ENCODE data around the gene ZNF695. TPM values are rescaled to one million over a fixed set of nuclear protein-coding genes. Genes with fewer than 3 reads are reported as not detected.

The ZNF695 gene
- polyA plus RNA-seq (2012; ENCODE audit: insufficient read length, low read depth) = 6.2 TPM

DNA sequence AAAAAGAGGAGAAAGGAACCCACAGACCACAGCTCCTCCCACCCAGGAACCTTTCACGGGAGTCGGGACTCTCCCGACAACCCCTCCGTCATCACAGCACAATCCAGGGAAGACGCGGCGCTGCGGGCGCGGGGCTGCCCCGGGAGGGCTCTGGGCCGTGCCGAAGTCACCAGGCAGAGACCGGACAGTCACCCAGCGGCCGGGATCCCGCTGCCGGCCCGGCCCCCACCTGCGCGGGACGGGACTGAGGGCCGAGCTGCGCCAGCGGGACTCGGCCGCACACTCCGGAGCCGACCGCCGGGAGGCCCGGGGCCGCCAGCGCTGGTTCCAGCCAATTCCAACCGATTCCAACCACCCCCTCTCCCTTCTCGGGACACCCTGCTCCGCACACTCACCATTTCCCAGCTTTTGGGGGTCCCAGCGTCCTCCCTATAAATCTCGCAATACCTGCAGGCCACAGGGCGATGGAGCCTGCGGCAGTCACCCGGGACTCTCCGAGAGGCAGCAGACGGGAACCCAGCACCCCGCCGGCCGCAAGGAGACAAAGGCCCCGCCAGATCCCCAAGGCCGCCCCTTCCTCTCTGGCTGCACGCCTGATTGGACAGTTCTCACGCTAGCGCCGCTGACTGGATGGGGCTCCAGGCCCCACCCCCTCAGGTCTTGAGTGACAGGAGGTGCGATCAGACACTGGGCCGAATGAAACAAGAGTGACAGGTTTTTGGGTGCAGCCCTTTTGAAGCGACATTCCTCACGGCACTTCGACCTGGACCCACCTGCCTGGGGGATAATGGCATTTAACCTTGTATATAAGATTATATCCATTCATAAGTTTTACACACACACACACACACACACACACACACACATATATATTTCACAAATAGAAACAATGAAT, at the start of gene ZNF695:
Gene ZNF695, minus strand, starts transcription at position 547 of the 895 bp plus-strand sequence. Its CDS starts 149 bp downstream, at position 398.
- TF ChIP-seq, protein P1, sequence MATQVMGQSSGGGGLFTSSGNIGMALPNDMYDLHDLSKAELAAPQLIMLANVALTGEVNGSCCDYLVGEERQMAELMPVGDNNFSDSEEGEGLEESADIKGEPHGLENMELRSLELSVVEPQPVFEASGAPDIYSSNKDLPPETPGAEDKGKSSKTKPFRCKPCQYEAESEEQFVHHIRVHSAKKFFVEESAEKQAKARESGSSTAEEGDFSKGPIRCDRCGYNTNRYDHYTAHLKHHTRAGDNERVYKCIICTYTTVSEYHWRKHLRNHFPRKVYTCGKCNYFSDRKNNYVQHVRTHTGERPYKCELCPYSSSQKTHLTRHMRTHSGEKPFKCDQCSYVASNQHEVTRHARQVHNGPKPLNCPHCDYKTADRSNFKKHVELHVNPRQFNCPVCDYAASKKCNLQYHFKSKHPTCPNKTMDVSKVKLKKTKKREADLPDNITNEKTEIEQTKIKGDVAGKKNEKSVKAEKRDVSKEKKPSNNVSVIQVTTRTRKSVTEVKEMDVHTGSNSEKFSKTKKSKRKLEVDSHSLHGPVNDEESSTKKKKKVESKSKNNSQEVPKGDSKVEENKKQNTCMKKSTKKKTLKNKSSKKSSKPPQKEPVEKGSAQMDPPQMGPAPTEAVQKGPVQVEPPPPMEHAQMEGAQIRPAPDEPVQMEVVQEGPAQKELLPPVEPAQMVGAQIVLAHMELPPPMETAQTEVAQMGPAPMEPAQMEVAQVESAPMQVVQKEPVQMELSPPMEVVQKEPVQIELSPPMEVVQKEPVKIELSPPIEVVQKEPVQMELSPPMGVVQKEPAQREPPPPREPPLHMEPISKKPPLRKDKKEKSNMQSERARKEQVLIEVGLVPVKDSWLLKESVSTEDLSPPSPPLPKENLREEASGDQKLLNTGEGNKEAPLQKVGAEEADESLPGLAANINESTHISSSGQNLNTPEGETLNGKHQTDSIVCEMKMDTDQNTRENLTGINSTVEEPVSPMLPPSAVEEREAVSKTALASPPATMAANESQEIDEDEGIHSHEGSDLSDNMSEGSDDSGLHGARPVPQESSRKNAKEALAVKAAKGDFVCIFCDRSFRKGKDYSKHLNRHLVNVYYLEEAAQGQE (IDR thresholded peaks at IDR 0.05; ENCODE audit: insufficient read depth in 1 of 2, low read depth in 2 of 2, low read length in 2 of 2) = no peak
- TF ChIP-seq SIN3A (IDR thresholded peaks at IDR 0.05; ENCODE audit: borderline replicate concordance, insufficient read depth, low read length) (peak; percentile 62; the same call in 1 of the 2 replicates), POLR2AphosphoS5 (IDR thresholded peaks at IDR 0.05; ENCODE audit: low read depth, low read length) (peak; percentile 91), TAF1 (IDR thresholded peaks at IDR 0.05; ENCODE audit: borderline replicate concordance, insufficient read depth, low read length) (peak; percentile 87)

DNA sequence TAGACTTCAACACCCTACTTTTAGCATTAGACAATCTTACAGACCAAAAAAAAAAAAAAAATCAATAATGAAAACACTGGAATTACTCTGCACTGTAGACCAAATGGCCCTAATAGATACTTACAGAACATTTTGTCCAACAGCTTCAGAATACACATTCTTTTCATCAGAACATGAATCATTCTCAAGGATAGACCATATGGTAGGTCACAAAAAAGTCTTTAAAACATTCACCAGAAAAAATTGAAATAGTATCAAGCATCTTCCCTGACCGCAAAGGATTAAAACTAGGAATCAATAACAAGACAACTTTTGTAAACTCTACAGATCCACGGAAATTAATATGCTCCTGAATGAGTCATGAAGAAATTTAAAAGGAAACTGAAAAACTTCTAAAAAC, 48.2 kb upstream of the ZNF695 start:
- TF ChIP-seq SIN3A (IDR thresholded peaks at IDR 0.05; ENCODE audit: borderline replicate concordance, insufficient read depth, low read length) (no peak), FOXP2 (optimal IDR thresholded peaks at IDR 0.05; ENCODE audit: borderline replicate concordance, extremely low read depth, extremely low read length, insufficient read depth) (no peak), POLR2AphosphoS5 (IDR thresholded peaks at IDR 0.05; ENCODE audit: low read depth, low read length) (no peak), TAF1 (IDR thresholded peaks at IDR 0.05; ENCODE audit: borderline replicate concordance, insufficient read depth, low read length) (no peak)
- TF ChIP-seq, protein P1 (IDR thresholded peaks at IDR 0.05; ENCODE audit: insufficient read depth in 1 of 2, low read depth in 2 of 2, low read length in 2 of 2) = no peak

DNA sequence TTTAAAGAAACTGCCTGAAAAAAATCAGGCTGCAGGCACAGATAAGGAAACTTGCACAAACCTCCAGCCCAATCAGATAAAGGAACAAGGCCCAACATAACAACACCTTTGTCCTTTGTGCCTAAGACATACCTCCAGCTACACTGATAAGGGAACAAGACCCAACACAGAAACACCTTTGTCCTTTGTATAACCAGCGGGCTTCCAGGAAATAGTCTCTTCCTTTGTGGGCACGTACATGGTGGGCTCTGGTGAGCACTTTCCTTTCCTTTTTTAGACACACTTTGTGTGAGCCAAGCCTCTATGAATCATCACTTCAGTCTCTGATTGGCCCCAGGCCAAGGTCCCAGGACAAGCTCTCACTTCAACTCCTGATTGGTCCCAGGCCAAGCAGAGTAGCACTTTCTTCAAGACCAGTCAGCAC, 47.1 kb upstream of the ZNF695 start:
- TF ChIP-seq FOXP2 (optimal IDR thresholded peaks at IDR 0.05; ENCODE audit: borderline replicate concordance, extremely low read depth, extremely low read length, insufficient read depth) = no peak
- no peak for TF ChIP-seq SIN3A (IDR thresholded peaks at IDR 0.05; ENCODE audit: borderline replicate concordance, insufficient read depth, low read length)
- TF ChIP-seq, protein P1 (IDR thresholded peaks at IDR 0.05; ENCODE audit: insufficient read depth in 1 of 2, low read depth in 2 of 2, low read length in 2 of 2) = no peak
- TF ChIP-seq TAF1 (IDR thresholded peaks at IDR 0.05; ENCODE audit: borderline replicate concordance, insufficient read depth, low read length) = no peak
- TF ChIP-seq POLR2AphosphoS5 (IDR thresholded peaks at IDR 0.05; ENCODE audit: low read depth, low read length) = no peak

DNA sequence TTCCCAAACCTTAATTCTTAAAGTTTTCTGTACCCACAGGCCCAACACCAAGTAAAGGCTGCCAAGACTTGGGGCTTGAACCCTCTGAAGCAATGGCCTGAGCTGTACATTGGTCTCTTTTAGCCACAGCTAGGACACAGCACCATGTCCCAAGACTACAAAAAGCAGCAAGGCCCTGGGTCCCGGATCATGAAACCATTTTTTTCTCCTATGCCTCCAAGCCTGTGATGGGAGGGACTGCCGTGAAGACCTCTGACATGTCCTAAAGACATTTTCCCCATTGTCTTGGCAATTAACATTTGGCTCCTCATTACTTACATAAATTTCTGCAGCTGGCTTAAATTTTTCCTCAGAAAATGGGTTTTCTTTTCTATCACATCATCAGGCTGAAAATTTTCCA, 39.8 kb upstream of the ZNF695 start:
- TF ChIP-seq, protein P1 (IDR thresholded peaks at IDR 0.05; ENCODE audit: insufficient read depth in 1 of 2, low read depth in 2 of 2, low read length in 2 of 2) = no peak
- no peak for TF ChIP-seq FOXP2 (optimal IDR thresholded peaks at IDR 0.05; ENCODE audit: borderline replicate concordance, extremely low read depth, extremely low read length, insufficient read depth)
- TF ChIP-seq TAF1 (IDR thresholded peaks at IDR 0.05; ENCODE audit: borderline replicate concordance, insufficient read depth, low read length) = no peak
- no peak for TF ChIP-seq SIN3A (IDR thresholded peaks at IDR 0.05; ENCODE audit: borderline replicate concordance, insufficient read depth, low read length)
- TF ChIP-seq POLR2AphosphoS5 (IDR thresholded peaks at IDR 0.05; ENCODE audit: low read depth, low read length) = no peak
